ENCODE measurements around the gene PIK3C2G. TPM values are rescaled to one million over a fixed set of nuclear protein-coding genes. Genes with fewer than 3 reads are reported as not detected.

Gene PIK3C2G
- polyA plus RNA-seq, 2 of the 4 experiments (the other 2 are of a cell fraction): 0.01 TPM; not detected in 1

DNA sequence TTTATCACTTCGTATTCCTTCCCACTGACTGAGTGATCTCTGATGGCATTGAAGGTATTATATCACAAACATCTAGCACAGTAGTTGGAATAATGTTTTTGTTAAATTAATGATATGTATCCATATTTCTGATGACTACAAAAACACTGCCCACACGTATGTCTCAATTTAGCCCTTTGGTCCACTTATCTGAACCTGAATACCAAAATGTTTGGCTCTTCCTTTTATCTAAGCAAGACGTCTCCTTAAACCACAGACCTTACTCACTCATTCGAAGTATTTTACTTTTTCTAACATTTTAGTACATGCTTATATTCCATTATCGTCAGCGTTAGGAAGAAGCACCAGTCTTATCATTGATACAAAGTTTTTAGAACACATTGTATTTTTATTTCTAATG lies 126.4 kb downstream of the PIK3C2G start:
- ATAC-seq: no peak
- Histone ChIP-seq H3K4me1 (peaks cover 12% of the 10 kb centered on the region), H3K4me3 (no peak overlapping the region), H3K27ac (no peak overlapping the region), H3K9me3 (no peaks in the 10 kb centered on the region), H3K4me2 (no peak overlapping the region)
- CTCF ChIA-PET: no interaction called here
- no peak for TF ChIP-seq HMGXB4 (CRISPR knock-in tag; IDR thresholded peaks at IDR 0.05; ENCODE audit: borderline replicate concordance)
- no peak for TF ChIP-seq KDM1A (IDR thresholded peaks at IDR 0.05; ENCODE audit: low read depth)
- no peak for TF ChIP-seq TFCP2L1 (CRISPR knock-in tag; IDR thresholded peaks at IDR 0.05)
- no peak for TF ChIP-seq KDM5A (IDR thresholded peaks at IDR 0.05)
- no peak for TF ChIP-seq RNF2 (IDR thresholded peaks at IDR 0.05; ENCODE audit: borderline replicate concordance, low read depth)
- TF ChIP-seq MAX (IDR thresholded peaks at IDR 0.05): no peak
- TF ChIP-seq PBX3 (IDR thresholded peaks at IDR 0.05): no peak
- no peak for TF ChIP-seq GATA3 (IDR thresholded peaks at IDR 0.05; ENCODE audit: borderline replicate concordance)
- TF ChIP-seq JUN (IDR thresholded peaks at IDR 0.05): no peak
- no peak for TF ChIP-seq TP53 (CRISPR knock-in tag; IDR thresholded peaks at IDR 0.05)
- no peak for TF ChIP-seq ZC3H11A (IDR thresholded peaks at IDR 0.05)
- TF ChIP-seq RCOR1 (IDR thresholded peaks at IDR 0.05; ENCODE audit: low read depth, low read length): no peak
- TF ChIP-seq HOXA7 (CRISPR knock-in tag; IDR thresholded peaks at IDR 0.05): no peak
- TF ChIP-seq RFX5 (IDR thresholded peaks at IDR 0.05): no peak
- TF ChIP-seq, protein P1, sequence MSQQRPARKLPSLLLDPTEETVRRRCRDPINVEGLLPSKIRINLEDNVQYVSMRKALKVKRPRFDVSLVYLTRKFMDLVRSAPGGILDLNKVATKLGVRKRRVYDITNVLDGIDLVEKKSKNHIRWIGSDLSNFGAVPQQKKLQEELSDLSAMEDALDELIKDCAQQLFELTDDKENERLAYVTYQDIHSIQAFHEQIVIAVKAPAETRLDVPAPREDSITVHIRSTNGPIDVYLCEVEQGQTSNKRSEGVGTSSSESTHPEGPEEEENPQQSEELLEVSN (IDR thresholded peaks at IDR 0.05; ENCODE audit: borderline replicate concordance, low read depth): no peak
- TF ChIP-seq CHD2 (IDR thresholded peaks at IDR 0.05; ENCODE audit: low read length, partially characterized antibody): no peak
- no peak for FAIRE-seq
- POLR2A ChIA-PET: no interaction called here
- DNase-seq (ENCODE audit: low read depth in 1 of 2, low spot score in 1 of 2): no peak
- WGBS (ENCODE audit: missing lambda C conversion rate): 73% methylated on average over 6 of the region's 6 CpGs

DNA sequence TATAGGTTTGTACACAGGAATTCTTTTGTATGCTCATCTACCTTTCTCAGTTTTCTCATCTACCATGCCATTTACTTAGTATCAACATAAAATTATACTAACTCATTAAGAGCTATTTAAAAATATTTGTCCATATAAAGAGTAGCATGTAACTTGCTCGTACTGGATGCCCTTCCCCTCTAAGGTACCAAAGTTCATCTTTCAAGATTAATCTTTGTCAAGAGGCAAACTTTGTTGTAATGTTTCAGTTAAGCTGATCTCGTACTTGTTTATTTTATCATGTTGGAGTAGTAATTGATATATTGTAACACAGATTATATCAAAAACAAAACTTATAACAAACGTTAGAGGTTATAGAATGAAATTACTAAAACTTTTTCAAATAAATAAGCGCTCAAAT lies 128.5 kb downstream of the PIK3C2G start:
- ChIA-PET CTCF (no interaction called here), POLR2A (no interaction called here)
- ATAC-seq: no peak
- WGBS (ENCODE audit: missing lambda C conversion rate): 22% methylated on average over 4 of the region's 4 CpGs
- Histone ChIP-seq H3K4me3 (no peak overlapping the region), H3K4me1 (no peaks in the 10 kb centered on the region), H3K4me2 (no peak overlapping the region), H3K9me3 (no peaks in the 10 kb centered on the region), H3K27ac (no peak overlapping the region)
- no peak for DNase-seq (ENCODE audit: low read depth in 1 of 2, low spot score in 1 of 2)
- TF ChIP-seq CBX2 (IDR thresholded peaks at IDR 0.05; ENCODE audit: borderline replicate concordance, low read depth): no peak
- TF ChIP-seq JUNB (IDR thresholded peaks at IDR 0.05): no peak
- TF ChIP-seq KDM1A (IDR thresholded peaks at IDR 0.05; ENCODE audit: low read depth): no peak
- no peak for TF ChIP-seq MYC (IDR thresholded peaks at IDR 0.05; ENCODE audit: borderline replicate concordance, low read length)
- no peak for TF ChIP-seq CHD2 (IDR thresholded peaks at IDR 0.05; ENCODE audit: low read length, partially characterized antibody)
- no peak for TF ChIP-seq EP300 (IDR thresholded peaks at IDR 0.05)
- TF ChIP-seq BHLHE40 (IDR thresholded peaks at IDR 0.05; ENCODE audit: low read depth, low read length): no peak
- TF ChIP-seq FOXS1 (CRISPR knock-in tag; IDR thresholded peaks at IDR 0.05): no peak
- TF ChIP-seq KDM5A (IDR thresholded peaks at IDR 0.05): no peak
- no peak for TF ChIP-seq USF2 (IDR thresholded peaks at IDR 0.05)
- no peak for TF ChIP-seq ZNF302 (CRISPR knock-in tag; IDR thresholded peaks at IDR 0.05)
- FAIRE-seq: no peak
